Activated CD8-positive, alpha-beta memory T cell treated with anti-CD3 and anti-CD28 coated beads, Interleukin-2, amount 50 U/mL, for 48 hours (primary cell): ENCODE measurements around the gene HES6.

Source experiments
- DNase-seq: peaks from one replicate; pipeline ENCODE4 v3.0.0-alpha.2; 2020

Gene HES6

GRCh38 chr2:238252766-238253630, 13.2 kb upstream of the HES6 start:
- no peak for DNase-seq

GRCh38 chr2:238251986-238252385, 12.1 kb upstream of the HES6 start:
- no peak for DNase-seq

DNA sequence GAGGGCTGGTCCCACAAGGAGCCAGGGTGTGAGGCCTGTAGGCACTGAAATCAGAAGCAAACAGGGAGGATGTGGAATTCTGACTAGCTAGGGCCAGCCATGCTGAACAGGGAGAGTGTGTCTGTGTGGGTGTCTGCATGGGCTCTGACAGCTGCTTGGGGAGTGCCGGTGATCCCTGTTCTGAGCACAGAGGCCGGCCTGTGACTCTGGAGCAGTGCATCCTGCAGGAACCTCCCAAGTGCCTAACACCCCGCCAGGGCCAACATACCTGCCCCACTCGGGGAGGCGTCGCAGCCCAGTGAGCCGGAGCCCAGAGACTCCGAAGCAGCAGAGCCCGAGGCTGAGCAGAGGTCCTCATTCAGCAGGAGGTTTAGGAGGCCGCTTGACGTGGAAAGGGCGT, 11.5 kb upstream of the HES6 start:
- DNase-seq = no peak

DNA sequence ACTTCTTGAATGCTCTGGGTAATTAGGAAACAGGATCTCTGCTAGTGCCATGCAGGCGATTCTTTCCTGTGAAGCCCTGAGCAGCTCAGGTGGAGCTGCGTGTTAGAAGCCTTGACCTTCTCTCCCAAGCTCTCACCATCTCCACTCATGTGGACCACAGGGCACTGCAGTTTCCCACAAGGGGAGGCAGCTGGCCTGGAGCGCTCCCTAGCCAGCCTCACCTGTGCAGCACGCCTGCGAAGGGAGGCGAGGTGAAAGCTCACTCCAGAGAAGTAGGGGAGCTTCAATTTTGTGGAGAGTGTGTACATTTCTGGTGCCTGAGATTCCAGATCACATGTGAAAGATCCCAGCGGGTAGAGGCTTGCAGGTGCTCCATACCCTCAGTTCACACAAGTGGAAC, 11.1 kb upstream of the HES6 start:
- DNase-seq = no peak

GRCh38 chr2:238247841-238248453, 8.1 kb upstream of the HES6 start:
- no peak for DNase-seq

DNA sequence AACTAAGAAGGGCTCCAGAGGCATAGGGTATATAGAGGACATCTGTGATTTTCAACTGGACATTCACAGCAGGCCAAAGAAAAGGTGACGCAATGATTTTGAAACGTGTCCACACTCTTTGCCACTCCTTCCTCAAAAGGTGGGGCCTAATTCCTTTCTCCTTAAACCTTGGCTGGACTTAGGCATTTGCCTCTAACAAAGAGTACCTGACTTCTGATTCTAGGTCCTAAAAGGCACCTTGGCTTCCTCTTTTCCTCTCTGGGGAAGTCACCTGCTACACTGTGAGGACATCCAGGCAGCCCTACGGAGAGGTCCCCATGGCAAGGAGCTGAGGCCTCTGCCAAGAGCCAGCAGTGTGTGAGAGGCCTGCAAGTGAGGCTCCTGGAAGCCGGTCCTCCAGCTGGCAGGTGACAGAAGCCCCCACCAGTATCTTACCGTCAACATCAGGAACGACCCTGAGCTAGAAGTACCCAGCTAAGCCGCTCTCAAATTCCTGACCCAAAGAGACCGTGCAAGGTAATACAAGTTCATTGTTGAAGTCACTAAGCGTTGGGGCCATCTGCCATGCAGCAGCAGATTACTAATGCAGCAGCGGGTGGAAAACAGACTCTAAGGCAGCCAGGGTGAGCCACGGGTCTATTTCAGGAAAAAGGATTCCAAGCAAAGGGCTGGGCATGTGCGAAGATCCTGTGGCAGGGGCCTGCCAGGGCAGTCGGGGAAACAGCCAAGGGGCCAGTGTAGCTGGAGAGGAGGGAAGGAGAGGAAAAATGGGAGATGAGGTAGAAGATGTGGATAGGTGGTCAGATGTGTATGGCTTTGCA, 7.4 kb upstream of the HES6 start:
- no peak for DNase-seq

DNA sequence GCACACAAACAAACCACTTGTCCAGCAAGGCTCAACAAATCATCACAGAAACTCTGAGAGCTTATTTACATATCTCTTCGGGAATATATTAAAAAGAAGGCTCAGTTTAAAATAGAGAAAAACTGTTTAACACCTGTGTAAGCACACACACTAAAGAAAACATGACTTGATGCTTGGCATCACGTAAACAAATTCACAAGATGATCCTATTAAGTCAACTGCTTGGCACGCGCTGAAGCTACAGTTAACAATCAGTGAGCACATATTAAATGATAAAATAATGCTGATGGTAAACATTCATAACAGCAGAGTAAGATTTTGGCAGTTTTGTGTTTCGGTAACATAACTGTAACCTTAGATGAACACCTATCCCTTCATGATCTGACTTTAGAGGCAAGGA, 4.3 kb upstream of the HES6 start:
- no peak for DNase-seq

DNA sequence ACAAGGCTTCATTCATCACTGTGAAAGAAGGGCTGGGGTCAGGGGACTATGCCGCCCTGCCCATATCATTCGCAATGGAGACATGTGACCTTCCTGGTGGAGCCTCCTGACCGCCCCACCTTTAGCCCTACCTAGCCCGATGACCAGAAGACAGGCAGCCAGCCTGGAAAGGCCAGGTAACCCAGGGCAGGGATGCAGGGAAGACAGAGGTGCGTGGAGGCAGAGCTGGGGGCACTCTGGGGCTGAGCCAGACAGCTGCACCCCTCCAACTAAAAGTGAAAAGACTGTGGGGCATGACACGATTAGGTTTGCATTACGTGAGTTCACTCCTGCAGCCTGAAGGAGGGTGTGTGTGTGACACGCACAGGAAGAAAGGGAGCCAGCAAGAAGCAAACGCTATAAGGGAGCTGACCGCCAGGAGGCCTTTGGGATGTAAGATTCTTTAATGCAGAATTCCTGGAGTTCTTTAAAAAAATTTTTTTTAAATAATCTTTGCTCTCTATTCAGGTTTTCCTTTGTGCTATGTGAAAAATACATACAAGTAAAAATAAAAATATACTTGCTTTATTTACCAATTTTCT, 3.7 kb upstream of the HES6 start:
- no peak for DNase-seq

DNA sequence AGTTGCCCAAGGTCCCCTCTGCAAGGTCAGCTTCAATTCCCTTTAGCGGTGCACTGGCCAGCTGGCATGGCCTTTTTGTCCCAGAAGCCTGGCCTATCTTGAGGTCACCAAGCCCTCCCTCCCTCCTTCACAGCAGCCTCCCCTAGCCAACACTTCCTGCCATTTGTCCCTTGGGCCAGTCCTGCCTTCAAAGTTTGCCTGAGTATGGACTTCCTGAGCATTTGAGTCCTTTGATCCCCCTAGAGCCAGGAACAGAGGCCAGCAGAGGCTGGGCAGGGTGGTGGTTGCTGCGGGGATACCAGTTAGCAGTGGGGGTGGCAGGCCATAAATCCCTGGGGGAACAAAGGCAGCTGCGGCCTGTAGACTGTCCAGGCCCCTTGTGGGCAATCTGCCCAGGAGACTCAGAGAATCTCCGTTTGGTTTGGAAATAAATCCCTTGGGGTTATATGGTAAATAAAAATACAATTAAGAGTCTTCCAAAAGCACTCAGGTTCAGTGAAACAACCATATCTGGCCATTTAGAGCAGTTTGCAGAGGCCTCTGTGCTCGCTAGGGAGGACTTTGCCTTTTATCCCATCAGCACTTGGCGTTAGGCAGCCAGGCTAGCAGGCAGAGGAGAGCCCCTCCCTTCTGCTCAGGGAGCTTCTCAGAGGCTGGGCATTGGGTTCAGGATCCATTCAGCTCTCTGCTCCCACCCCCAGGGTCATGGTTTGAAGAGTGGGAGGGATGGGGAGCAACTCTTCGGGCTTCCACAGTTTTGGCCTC, 3.1 kb upstream of the HES6 start:
- DNase-seq = no peak

- DNase-seq = no peak
These were observed 2.1 kb upstream of the HES6 start for GRCh38 chr2:238241970-238242369.

DNA sequence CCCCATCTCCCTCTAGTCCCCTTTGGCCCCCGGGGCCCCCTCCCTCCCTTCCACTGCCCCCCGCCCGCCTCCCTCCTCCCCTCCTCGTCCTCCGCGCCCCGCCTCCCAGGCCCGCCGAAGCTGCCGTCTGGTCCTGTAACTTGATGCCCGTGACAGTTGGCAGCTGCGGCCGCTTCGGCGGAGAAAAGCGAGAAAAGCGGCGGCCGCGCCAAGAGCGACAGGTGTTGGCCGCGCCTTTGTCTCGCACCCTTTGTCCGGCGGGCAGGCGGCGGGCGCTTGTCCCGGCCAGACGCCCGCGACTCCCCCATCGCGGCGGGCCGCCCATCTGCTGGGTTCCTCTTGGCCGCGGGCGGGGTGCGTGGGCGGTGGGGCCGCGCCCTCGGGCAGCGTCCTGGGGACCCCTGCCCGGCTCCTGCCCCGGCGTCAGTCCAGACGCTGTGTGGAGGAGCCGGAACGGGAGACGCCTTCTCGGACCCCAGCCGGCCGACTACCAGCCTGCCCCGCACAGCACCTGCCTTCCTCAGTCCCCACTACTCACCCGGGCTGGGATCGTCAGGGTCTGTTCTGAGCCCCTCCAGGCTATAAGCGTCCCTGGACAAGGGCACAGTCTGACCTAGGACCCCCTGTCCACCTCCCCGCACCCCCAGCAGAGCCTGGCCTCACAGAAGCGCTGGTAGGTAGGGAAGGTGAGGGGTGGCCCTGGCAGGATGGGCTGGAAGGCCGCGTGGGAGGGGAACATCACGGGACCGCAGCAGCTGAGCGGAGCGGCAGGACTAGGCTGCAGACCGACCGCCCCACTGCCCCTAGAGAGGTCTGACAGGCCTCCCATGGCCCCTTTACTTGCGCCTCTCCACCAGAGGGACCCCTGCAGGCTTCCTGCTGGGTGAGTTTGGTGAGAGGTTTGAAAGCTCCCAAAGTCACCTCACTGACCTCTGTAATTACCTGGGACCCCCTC, 1.2 kb upstream of the HES6 start:
- no peak for DNase-seq

DNA sequence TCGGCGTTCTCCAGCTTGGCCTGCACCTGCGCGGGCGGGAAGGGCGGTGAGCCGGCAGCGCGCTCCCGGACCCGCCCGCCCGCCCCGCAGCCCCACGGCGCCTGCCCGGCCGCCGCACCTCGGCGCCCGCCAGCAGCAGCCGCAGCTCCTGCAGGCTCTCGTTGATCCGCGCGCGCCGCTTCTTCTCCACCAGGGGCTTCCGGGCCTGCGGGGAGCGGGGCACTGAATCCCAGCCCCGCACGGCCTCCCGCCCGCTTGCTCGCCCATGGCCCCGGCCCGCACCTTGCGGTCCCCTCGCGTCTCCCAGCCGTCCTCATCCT, 335 bp downstream of the HES6 start:
- peak; percentile 70 for DNase-seq

DNA sequence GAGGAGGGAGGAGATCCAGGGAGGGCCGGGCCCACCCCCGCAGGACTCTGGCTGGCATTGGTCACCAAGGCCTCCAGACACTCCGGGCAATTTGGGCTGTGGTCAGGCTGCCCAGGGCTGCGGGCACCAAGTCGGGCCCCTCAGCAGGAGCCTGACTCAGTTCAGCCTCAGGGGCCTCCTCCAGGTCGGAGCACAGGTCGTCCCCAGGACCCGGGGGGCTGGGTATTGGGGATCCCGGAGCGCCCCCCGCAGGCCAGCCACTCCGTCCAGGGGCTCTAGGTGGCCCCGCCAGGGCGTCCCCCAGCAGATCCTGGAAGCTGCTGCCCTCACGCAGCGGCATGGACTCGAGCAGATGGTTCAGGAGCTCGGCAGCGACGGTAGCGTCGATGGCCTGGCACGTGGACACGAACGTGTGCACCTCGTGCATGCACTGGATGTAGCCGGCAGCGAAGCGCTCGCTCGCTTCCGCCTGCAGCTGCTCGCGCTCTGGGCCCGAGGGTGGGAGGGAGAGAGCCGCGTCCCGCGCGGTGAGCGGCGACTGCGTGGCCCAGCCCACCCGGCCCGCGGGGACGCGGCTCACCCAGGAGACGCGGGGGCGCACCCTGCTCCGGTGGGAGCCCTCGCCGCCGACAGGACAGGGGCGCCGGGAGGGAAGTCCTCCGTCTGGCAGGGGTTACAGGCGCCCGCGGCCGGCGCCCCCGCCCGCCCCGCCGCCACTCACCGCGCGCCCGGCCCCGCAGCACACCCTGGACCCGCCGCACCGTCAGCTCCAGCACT, 884 bp downstream of the HES6 start:
- DNase-seq = no peak

DNA sequence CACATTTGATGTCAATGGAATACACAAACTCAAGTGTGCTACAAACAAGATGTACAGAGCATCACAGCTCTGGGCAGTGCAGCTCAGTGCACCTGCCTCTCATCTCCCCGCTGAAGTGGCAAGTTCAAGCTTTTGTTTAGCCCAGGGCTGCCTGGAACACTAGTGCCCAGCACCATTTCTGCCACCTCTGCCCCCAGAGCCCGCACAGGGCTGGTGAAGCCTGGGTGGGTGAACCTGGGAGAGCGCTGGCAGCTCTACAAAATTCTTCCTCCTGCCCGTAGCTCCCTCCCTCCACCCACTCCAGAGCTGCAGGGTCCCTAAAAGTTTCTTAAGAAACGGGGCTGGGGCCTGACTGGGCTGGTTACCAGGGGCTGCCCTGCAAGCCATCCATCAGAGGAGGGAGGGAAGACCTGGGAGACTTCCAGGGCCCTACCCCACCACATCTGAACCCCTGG, 1.5 kb downstream of the HES6 start:
- DNase-seq = no peak

DNA sequence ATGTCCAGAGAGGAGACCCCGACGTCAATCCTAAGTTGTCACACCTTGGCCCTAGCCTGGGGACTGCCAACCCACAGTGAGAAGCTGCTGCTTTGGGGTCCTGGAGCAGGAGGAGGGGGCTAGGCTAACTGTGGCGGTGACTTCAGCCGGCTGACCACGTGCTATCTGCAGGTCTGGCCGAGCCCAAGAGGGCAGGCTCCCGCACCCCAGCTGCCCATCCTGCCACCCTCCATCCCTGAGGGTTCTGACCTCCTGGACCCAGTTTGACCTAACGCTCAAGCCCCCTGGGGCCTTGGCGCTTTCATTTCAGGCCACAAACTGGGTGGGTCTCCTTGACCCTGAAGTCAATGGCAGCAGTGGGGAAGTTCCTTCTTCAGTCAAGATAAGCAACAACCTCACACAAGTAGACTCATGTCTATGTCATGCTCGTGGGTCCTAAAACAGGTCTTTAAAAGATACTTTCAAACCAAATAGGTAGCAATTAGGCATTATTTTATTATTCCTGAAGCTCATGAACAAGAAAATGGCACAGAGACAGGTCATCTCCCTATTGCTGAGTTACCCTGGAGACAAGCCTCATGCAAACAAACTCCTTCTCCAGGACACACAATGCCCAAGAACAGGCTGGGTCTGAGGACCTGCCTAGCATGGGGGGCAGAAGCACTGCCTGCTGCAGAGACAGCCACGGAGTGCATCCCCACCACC, 2.3 kb downstream of the HES6 start:
- DNase-seq = no peak

DNA sequence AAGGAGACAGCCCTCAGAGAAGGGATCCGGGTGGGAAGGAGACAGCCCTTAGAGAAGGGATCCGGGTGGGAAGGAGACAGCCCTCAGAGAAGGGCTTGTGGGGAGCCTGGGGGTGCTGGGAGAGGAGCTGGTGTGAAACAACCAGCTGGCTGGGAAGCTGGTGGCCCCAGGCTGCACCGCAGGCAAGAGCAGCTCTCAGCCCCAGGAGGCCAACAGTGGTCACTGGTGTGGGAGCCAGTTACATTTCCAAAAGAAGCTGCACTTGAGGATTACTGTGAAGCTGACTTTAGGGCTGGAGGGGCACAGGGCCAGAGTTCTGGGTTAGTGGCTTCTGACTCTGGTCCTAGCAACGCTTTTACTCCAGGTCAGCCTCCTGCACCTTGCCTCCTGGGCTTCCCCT, 3.3 kb downstream of the HES6 start:
- DNase-seq = no peak

DNA sequence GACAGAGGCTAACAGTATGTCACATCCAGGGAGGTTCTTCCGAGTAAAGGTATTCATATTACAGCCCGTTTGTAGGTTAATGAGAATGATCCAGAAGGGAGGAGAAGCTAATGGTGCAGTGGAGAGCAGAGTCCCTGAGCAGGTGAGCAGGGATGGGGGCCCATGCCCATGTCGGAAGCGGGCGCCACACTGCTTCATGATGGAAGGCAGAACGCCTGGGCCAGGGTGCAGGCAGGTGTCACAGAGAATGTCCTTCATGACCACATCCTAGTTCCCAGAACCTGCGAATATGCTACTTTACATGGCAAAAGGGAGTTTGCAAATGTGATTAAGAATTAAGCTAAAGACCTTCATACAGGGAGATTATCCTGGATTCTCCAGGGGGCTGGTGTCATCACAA, 4.0 kb downstream of the HES6 start:
- no peak for DNase-seq

DNA sequence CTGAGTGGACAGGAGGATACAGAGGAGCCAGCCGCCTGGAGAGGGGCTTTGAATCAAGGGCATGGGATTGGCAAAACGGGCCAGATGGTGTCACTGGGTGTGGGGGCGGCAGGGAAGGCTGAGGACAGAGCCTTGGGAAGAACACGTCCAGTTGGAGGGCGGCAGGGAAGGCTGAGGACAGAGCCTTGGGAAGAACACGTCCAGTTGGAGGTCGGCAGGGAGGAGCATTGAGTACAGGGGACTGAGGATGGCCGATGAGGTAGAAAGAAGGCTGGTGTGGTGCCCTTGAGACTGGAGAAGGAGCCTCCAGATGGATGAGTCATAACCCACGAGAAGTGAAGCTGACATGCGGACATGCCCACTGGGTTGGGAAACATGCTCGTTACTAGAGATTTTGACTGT, 4.5 kb downstream of the HES6 start:
- DNase-seq = no peak

- DNase-seq = no peak
These were observed 6.2 kb downstream of the HES6 start for GRCh38 chr2:238233625-238234024.

DNA sequence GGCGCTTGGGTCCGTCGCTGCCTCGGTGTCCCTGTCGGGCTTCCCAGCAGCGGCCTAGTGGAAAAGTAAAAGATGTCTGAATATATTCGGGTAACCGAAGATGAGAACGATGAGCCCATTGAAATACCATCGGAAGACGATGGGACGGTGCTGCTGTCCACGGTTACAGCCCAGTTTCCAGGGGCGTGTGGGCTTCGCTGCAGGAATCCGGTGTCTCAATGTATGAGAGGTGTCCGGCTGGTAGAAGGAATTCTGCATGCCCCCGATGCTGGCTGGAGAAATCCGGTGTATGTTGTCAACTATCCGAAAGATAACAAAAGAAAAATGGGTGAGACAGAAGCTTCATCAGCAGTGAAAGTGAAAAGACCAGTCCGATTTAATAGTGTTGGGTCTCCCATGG, 8.0 kb downstream of the HES6 start:
- no peak for DNase-seq
